ENCODE data around the gene KCNT1.

Gene KCNT1

DNA sequence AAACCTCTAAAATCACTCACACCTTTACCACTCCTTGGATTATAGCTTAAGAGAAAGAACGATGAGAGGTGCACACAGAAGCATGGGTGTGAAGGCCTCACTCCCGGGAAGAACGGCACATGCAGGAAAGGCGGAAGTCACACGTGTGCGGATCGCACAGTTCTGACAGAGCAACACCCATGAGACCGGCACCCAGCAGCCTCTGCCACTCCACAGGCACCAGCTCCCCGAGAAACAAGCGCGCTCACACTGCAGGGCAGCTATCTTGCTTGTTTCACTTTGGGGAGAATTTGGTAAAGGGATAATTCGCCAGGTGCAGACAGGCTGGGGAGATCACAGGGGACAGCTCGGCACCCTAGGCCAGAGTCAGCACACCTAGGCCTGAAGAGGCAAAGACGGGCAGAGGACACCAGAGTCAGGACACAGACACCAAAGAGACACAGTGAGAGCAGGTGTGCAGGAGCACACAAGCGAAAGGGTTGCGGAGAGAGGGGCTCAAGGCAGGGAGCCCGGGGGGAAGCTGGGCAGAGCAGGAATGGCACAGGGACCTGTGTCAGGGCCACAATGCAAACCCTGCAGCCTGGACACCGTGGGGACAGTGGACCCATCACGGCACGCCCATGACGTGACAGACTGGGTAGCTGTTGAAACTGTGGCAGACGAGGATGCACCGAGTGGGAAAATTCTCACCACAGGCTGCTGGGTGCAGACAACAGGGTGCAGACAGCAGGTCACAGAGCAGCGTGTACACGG, 123.6 kb downstream of the KCNT1 start:
- no peak for DNase-seq

DNA sequence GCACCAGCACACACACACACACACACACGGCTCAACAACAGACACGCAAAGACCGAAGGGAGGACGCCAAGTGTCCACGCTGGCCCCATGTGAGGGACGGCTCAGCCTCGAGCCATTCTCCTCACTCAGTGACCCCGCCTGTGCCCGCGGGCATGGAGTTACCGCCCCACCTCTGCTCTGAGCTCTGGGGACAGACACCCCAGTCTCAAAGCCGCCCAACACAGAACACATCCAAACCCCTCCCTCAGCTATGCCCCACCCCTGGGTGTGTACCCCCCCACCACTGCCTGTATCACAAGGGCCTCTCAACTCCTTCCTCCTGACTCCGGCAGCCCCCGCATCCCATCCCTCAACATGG, 124.2 kb downstream of the KCNT1 start:
- no peak for DNase-seq

DNA sequence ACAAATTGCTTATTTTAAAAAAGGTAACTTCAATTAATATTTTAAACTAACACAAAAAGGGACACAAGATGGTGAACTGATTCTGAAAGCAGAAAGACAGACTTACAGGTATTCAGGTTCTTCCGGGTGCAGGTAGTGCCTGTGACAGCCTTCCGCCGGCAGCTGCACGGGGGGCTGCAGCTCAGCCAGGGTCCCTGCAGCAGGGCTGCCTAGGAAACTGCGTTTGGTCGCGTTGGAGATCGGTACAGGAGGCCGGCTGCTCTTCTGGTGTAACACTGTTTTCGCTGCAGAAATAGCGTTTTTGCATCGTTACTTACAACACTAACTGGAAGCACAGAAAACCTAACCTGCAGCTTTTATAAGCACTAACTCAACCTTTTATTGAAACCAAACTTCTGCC, 125.3 kb downstream of the KCNT1 start:
- DNase-seq = no peak

DNA sequence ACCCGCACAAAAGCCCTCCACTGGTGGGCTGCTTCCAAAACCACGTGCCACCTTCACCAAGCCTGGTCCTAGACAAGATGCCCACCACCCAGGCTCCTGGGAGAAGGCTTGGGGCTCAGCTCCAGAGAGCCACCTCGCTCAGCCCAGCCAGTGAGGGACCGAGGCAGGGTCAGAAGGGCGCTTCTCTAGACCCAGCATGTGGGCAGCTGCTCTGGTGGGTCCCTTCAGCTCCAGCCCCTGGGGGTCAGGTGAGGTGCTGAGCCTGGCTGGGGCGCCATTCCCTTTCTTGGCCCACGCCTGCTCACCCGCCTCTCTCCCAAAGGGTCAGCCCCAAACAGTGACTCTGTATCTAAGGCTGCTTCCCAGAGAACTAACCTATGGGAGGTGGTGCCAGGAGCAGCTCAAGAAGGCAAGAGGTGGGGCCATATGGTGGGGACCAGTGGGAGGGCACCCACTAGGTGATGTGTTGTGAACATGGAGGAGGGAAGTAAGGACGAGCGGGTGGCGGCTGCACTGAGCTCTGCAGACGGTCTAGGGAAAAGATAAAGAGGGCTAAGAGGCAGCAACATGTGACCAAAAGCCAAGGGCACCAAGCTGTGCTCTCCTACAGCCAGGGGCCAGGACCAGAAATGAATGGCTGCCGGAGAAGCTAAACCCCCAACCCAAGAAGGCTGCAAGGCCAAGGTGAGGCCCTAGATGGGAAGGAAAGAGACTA, 126.0 kb downstream of the KCNT1 start:
- no peak for DNase-seq

DNA sequence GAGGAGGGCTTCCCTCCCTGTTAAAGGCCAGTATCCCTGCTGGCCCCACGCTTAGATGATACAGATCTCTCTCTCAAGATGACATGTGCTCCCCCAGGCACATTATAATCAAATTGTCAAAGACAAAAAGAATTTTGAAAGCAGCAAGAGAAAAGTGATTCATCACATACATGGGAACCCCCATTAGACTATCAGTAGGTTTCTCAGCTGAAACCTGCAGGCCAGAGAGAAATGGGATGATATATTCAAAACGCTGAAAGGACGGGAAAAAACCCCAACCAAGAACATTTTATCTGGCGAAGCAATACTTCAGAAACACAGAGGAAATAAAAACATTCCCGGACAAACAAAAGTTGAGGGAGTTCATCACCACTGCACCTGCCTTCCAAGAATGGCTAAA, 126.7 kb downstream of the KCNT1 start:
- no peak for DNase-seq

DNA sequence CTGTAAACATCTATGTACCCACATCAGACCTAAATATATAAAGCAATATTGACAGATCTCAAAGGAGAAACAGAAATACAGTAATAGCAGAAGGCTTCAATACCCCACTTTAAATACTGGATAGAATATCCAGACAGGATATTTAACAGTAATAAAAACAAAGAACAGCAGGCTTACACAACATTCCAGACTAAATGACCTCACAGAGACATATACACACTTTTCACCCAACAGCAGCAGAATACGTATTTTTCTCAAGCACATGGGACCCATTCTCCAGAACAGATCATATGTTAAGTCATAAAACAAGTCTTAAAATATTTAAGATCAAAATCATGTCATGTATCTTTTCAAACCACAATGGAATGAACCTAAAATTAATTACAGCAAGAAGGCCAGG, 128.5 kb downstream of the KCNT1 start:
- DNase-seq = no peak

DNA sequence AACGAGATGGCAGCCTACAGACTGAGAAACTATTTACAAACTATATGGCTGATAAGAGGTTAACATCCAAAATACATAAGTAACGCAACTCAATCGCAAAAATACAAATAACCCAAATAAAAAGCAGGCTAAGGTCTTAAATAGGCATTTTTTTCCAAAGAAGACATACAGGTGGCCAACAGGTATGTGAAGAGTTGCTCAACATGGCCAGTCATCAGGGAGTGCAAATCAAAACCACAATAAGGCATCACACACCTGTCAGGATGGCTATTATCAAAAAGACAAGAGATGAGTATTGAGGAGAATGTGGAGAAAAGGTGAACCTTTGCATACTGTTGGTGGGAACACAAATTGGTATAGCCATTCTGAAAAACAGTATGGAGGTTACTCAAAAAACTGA, 131.9 kb downstream of the KCNT1 start:
- no peak for DNase-seq

DNA sequence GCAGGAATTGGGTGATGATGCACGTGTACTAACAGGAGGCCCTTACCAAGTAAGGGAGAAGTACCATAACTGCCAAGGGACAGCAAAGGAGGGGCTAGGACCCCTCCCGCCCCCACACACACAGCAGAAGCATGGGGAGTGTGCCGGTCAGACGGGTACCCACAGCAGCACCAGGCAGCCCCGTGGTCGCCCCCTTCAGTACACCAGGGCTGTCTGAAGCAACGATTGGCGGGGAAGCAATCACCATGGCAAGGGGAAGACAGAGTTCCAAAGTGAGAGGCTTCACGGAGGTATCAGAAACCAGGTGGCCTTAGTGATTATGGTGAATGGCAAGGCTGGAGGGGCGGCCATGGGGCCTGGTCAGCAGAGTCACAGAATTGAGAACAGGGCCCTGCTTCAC, 133.1 kb downstream of the KCNT1 start:
- DNase-seq = no peak

DNA sequence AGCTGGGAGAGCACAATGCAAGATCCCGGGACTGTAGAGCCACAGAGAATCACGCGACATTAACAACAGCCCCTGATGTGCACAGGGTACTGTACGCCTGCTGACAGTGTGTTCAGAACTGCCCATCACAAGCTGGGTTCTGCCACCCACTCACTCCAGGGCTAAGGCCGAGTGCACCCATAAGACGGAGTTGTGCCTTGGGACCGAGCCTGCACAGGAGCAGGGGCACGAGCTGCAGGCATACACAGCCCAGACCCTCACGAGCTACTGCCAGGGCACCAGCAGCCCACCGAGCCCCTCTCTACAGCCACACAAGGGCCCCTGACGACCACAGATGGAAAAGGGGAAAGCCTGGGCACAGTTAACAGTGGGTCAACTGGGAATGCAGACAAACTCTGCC, 137.5 kb downstream of the KCNT1 start:
- DNase-seq = no peak

DNA sequence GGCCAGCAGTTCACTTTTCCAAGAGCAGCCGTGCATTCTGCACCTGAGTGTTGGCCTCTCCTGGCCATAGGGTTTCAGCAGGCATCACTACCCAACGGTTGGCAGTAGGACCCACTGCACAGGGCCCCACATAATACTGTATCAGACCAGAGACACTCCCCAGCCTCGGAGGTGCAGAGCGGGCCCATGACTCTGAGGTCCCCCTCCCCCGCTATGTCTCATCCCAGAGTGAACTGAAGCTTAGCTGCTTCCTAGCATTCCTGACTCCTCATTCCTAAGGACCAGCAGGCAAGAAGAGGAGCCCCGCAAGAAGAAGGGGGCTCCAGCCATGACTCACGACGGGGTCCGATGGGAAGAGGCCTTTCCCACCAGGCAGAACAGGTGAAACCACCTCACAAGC, 138.1 kb downstream of the KCNT1 start:
- DNase-seq = no peak

DNA sequence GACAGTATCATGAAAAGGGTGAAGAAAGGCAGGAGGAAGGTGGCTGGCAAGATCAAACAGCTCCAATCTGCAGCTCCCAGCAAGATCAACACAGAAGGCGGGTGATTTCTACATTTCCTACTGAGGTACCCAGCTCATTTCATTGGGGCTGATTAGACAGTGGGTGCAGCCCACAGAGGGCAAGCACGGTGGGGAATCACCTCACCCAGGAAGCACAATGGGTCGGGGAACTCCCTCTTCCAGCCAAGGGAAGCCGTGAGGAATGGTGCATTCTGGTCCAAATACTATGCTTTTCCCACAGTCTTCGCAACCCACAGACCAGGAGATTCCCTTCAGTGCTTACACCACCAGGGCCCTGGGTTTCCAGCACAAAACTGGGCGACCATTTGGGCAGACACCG, 138.6 kb downstream of the KCNT1 start:
- DNase-seq = no peak

Data from bone marrow (tissue), 2 donors.